ENCODE measurements around the gene METTL9. TPM values are rescaled to one million over a fixed set of nuclear protein-coding genes. Genes with fewer than 3 reads are reported as not detected.

METTL9 gene
- total and polyA plus RNA-seq, 2 of the 13 experiments (the other 11 are each of a cell fraction or from before 2014, with no cell fraction given): 123 to 204 TPM

DNA sequence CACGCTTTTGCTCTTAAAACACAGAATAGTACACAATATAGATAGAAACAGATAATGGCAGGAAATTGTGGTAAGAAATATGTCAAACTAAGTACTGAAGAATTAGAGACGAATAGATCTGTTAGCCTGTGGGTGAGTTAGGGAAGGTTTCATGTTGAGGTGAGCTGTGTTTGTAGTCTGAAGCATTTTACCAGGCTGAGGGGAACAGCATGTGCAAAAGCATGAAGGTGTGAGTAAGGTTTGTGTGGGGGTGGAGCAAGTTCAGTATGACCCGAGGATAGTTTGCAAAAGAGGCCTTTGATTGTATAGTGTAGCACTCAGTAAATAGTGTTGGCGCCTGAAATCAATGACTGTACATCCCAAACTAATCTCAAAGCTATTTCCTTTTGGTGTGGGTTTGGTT is 39.2 kb downstream of the METTL9 start (continued):
- TF ChIP-seq, protein P1, sequence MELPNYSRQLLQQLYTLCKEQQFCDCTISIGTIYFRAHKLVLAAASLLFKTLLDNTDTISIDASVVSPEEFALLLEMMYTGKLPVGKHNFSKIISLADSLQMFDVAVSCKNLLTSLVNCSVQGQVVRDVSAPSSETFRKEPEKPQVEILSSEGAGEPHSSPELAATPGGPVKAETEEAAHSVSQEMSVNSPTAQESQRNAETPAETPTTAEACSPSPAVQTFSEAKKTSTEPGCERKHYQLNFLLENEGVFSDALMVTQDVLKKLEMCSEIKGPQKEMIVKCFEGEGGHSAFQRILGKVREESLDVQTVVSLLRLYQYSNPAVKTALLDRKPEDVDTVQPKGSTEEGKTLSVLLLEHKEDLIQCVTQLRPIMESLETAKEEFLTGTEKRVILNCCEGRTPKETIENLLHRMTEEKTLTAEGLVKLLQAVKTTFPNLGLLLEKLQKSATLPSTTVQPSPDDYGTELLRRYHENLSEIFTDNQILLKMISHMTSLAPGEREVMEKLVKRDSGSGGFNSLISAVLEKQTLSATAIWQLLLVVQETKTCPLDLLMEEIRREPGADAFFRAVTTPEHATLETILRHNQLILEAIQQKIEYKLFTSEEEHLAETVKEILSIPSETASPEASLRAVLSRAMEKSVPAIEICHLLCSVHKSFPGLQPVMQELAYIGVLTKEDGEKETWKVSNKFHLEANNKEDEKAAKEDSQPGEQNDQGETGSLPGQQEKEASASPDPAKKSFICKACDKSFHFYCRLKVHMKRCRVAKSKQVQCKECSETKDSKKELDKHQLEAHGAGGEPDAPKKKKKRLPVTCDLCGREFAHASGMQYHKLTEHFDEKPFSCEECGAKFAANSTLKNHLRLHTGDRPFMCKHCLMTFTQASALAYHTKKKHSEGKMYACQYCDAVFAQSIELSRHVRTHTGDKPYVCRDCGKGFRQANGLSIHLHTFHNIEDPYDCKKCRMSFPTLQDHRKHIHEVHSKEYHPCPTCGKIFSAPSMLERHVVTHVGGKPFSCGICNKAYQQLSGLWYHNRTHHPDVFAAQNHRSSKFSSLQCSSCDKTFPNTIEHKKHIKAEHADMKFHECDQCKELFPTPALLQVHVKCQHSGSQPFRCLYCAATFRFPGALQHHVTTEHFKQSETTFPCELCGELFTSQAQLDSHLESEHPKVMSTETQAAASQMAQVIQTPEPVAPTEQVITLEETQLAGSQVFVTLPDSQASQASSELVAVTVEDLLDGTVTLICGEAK (IDR thresholded peaks at IDR 0.05): no peak
- TF ChIP-seq, protein P1 (CRISPR knock-in tag; IDR thresholded peaks at IDR 0.05): no peak
- TF ChIP-seq, protein P2, sequence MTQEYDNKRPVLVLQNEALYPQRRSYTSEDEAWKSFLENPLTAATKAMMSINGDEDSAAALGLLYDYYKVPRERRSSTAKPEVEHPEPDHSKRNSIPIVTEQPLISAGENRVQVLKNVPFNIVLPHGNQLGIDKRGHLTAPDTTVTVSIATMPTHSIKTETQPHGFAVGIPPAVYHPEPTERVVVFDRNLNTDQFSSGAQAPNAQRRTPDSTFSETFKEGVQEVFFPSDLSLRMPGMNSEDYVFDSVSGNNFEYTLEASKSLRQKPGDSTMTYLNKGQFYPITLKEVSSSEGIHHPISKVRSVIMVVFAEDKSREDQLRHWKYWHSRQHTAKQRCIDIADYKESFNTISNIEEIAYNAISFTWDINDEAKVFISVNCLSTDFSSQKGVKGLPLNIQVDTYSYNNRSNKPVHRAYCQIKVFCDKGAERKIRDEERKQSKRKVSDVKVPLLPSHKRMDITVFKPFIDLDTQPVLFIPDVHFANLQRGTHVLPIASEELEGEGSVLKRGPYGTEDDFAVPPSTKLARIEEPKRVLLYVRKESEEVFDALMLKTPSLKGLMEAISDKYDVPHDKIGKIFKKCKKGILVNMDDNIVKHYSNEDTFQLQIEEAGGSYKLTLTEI (CRISPR knock-in tag; conservative IDR thresholded peaks at IDR 0.05): no peak
- TF ChIP-seq ZSCAN9 (CRISPR knock-in tag; IDR thresholded peaks at IDR 0.05; ENCODE audit: borderline replicate concordance): peak; percentile 49; the same call in 1 of the 2 replicates
- no peak for TF ChIP-seq PAF1 (CRISPR knock-in tag; IDR thresholded peaks at IDR 0.05)
- TF ChIP-seq GATA4 (IDR thresholded peaks at IDR 0.05; ENCODE audit: borderline replicate concordance, low read depth): peak; percentile 65; the same call in 1 of the 2 replicates
- TF ChIP-seq CAMTA2 (CRISPR knock-in tag; IDR thresholded peaks at IDR 0.05; ENCODE audit: borderline replicate concordance): no peak
- 0 out of 2 replicates have a peak, but pooled peaks have one; percentile 13 for TF ChIP-seq SIX4 (CRISPR knock-in tag; IDR thresholded peaks at IDR 0.05)
- no peak for TF ChIP-seq CCAR2 (optimal IDR thresholded peaks at IDR 0.05; ENCODE audit: low read depth, low read length)
- TF ChIP-seq GATAD1 (CRISPR knock-in tag; IDR thresholded peaks at IDR 0.05): peak; percentile 62
- TF ChIP-seq, protein P3, sequence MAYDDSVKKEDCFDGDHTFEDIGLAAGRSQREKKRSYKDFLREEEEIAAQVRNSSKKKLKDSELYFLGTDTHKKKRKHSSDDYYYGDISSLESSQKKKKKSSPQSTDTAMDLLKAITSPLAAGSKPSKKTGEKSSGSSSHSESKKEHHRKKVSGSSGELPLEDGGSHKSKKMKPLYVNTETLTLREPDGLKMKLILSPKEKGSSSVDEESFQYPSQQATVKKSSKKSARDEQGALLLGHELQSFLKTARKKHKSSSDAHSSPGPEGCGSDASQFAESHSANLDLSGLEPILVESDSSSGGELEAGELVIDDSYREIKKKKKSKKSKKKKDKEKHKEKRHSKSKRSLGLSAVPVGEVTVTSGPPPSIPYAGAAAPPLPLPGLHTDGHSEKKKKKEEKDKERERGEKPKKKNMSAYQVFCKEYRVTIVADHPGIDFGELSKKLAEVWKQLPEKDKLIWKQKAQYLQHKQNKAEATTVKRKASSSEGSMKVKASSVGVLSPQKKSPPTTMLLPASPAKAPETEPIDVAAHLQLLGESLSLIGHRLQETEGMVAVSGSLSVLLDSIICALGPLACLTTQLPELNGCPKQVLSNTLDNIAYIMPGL (CRISPR knock-in tag; IDR thresholded peaks at IDR 0.05; ENCODE audit: borderline replicate concordance in 1 of 2, low read depth in 1 of 2): 0 out of 4 replicates have a peak, but pooled peaks of 1 of the 2 experiments have one; percentile 31
- peak; percentile 74; the same call in 1 of the 2 replicates for TF ChIP-seq ZNF878 (CRISPR knock-in tag; IDR thresholded peaks at IDR 0.05)
- TF ChIP-seq HNF4G (IDR thresholded peaks at IDR 0.05; ENCODE audit: borderline replicate concordance, low read depth, low read length): peak; percentile 60; the same call in 1 of the 2 replicates
- no peak for TF ChIP-seq HNF4G (CRISPR knock-in tag; IDR thresholded peaks at IDR 0.05; ENCODE audit: borderline replicate concordance, low read depth)
- TF ChIP-seq ZNF891 (CRISPR knock-in tag; IDR thresholded peaks at IDR 0.05): no peak
- TF ChIP-seq, protein P4, sequence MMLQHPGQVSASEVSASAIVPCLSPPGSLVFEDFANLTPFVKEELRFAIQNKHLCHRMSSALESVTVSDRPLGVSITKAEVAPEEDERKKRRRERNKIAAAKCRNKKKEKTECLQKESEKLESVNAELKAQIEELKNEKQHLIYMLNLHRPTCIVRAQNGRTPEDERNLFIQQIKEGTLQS (CRISPR knock-in tag; IDR thresholded peaks at IDR 0.05): 0 out of 2 replicates have a peak, but pooled peaks have one; percentile 20

All from HepG2 (cell line).